HPDE6-E6E7 (cell line): ENCODE results near the gene CTNNA2.

Experiments used
- DNase-seq: peaks from one replicate; pipeline ENCODE4 v3.0.0; 2011; ENCODE audit warnings: missing footprints; ENCODE audit errors: extremely low spot score

CTNNA2 gene

DNA sequence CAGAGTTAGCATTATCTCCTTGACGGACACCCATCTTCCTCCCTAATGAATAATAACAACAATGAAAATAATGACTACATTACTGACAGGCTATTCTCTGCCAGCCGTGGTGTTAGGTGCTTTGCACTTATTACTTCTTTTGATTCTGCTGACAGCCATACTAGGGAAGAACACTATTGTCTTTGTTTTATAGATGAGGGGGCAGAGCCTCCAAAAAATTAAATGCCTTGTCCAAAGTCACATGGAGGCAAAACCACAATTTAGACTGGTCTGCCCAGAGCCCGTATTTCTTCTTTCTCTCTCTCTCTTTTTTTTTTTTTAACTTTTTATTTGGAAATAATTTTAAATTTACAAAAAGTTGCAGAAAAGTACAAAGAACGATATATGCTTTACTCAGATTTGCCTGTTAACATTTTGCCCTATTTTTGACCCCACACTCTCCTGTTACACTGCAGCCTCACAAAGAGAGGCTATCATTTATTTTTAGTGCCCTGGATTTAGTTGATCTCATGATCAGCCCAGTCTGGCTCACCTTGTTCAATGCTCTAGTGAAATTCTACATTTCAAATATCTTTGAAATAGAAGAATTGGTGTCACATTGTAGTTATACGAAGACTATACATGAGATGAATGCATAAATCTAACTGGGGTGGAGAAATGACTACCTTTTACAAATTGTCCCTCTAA lies 422.3 kb downstream of the CTNNA2 start:
- DNase-seq: no peak

DNA sequence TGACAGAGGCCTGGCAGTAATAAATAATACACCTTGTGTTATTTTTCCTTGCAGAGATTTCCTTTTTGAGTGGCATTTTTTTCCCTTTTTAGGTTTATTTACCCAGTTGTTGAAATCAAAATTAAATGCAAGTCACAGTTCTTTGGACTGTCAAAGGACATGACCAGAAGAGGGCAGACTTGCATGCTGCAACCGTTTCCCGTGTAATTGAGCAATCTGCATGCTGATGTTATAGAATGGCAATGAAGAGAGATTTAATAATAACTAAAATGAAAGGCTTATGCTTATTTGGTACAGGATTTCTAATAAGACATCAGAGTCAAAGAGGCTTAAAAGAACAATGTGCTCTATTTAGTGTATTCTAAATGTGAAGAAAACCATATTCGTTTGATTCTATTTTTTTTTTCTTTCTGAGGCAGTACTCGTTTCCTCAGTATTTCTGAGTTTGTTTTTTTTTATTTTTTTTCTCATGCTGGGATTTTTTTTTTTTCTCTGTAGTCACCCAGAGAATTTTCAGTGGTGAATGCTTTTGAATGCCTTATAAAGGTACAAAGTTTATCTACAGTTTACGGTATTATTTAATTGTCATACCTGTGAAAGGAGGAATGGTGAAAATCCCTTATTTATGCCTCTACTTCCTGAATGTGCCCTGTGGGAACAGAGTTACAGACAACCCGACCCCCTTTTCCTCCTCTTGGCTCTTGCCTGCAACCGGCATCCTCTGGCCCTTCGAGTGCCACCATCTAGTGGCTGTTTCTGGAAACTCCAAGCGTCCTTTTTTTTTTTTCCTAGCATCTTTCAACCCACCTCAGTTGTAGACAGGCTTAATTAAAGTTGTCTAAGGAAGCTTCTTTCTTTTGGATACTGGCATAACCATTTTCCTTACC lies 423.2 kb downstream of the CTNNA2 start:
- peak; percentile 10 for DNase-seq

GRCh38 chr2:79936715-79937114 lies 423.9 kb downstream of the CTNNA2 start:
- no peak for DNase-seq

DNA sequence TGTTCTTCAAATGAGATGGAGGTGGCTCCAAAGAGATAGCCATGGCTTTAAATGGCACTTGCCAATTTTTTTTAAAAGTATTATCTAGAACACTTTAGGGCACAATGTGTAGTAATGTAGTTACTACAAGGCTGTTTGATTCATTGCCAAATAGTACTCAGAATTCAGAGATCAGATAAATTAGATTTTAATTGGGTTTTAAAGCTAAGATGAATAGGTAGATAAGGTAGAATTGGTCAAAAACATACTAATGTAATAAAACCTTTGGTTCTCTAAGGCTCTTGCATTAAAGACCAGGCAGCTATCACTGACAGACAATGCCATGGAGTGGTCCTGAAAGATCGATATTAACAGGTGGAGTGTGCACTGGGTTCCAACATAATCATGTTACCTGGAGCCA lies 425.8 kb downstream of the CTNNA2 start:
- DNase-seq: no peak

DNA sequence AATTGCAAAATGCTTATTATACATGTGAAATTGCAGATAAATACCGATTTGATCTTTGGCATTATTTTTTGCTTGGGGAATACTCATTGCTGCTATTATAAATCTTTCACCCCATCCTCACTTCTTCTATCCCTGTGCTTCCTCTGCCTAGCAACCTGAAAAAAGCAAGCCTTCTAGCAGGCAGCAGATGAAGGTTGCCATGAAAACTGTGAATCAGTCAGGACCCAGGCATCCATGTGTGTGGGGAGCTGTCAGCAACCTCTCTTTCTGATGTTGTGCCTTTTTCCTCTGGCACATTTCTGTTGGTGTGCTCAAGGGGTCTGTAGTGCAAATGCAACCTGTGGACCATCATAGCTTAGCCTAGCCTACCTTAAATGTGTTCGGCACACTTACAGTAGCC lies 427.5 kb downstream of the CTNNA2 start:
- DNase-seq: no peak

DNA sequence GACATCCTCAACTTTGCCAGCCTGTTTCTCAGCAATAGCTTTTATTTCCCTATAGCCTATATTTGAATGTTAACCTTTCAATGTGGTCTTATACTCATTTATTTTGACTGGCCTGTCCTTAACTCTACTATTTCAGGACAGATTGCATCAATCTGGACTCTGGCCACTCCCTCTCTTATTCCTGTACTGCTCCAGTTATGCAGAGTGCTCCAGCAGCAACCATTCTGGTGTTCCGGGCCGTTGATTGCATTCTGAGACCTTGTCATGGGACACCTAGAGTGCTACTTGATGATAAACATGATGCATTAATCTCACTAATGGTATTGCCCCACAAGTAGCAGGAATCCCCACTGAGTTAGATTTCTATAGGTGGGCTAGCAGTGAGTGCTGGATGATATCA lies 428.3 kb downstream of the CTNNA2 start:
- no peak for DNase-seq

DNA sequence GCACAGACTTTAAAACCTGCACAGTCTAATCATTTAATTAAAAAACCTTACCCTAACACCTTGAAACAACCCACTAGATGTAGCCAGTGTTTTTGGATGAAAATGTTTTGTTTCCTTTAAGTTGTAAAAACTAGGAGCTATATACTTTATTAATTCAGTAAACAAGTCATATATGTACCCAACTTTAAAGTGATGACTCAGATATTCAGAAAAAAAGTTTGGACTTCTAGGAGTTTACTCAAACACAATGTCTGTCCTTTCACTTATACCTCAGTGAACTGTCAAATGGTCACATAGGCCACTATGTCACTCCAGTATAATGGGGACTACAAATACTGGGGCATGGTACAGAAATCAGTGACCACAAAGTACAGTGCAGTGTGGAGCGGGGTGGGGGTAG lies 431.4 kb downstream of the CTNNA2 start:
- DNase-seq: no peak

DNA sequence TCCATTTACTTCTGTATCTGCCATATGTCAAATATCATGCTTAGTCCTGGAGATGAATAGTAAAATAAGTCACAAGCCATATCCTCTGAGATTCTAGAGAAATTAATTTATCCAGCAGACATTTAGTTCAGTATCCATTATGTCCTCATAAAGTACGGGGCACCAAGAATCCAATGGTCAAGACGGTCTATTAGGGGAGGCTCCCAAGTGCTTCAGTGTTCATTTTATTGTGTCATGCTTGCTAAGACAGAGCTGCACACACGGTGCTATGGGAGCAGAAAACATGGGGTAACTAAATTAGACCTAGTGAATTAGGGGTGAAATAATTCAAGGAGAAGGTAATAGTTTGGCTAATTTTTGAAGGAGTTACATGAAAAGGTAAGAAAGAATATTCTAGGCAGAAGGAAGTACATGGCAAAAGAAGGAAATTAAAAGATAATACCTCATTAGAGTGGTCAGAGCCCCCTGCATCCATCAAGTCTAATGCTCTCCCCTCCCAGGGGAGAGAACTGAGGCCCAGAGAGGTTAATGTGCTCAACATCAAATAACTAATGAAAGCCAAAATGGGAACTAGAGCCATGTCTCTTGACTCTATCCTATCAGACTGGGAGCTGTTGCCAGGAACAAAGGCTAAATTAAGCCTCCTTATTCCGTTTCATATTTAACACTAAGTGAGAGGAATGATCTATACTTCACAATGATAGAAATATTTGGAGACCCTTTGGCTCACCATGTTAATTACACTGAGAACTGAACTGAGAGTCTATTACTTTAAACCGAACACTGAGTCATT lies 433.0 kb downstream of the CTNNA2 start:
- DNase-seq: no peak

GRCh38 chr2:79947751-79948150 lies 434.9 kb downstream of the CTNNA2 start:
- no peak for DNase-seq

GRCh38 chr2:79950526-79950925 lies 437.7 kb downstream of the CTNNA2 start:
- DNase-seq: no peak

DNA sequence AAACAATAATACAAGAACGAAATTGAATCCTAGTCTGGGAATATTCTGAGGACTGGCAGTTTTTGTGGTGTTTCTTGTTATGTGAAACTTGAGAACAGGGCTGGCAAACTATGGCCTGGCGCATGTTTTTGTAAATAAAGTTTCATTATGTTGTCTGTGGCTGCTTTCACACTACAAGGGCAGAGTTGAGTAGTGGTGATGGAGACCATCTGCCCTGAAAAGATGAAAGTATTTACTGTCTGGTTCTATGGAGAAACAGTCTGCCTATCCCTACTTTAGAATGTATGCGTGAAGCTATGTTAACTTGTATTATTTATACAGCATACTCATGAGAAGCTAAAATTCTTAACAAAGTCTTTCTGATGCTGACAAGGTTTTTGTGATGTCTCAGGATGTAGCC lies 439.8 kb downstream of the CTNNA2 start:
- no peak for DNase-seq

GRCh38 chr2:79960035-79960434 lies 447.2 kb downstream of the CTNNA2 start:
- no peak for DNase-seq

- no peak for DNase-seq
These were observed 447.7 kb downstream of the CTNNA2 start for GRCh38 chr2:79960519-79960918.

DNA sequence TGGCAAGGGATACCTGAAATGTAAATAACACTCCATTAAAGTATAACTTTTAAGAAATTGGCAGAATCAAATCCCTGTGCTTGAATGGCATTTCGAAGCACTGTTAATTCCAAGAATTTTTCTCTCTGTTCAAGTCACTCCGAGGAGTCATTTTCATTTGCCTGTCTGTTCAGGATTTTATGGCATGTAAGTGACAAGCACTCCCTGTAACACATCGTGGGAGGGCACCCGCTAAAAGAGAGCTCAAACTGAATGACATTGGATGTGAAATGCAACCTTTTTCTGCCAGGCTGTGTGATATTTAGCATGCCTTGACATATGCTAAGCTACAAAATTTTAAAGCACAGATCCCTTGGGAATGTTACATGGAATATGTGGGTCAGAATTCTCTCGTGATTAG lies 452.1 kb downstream of the CTNNA2 start:
- DNase-seq: no peak

GRCh38 chr2:79966369-79966768 lies 453.5 kb downstream of the CTNNA2 start:
- DNase-seq: no peak

DNA sequence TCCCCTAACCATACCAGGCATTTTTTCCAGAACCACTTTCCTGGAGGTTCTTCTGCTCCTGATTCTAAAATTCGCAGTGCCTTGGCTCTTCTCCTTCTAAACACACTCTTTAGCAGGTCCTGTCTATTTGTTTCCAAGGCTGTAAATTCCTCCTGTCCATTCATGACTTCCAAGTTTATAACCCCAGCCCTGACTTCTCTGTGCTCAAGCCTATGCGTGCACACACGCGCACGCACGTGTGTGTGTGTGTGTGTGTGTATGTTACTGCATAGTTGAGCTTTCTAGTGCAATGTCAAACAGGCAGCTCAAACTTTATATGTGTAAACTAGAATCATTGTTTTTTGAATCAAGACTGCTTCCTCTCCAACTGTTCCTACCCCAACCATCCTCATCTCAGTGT lies 454.0 kb downstream of the CTNNA2 start:
- no peak for DNase-seq

DNA sequence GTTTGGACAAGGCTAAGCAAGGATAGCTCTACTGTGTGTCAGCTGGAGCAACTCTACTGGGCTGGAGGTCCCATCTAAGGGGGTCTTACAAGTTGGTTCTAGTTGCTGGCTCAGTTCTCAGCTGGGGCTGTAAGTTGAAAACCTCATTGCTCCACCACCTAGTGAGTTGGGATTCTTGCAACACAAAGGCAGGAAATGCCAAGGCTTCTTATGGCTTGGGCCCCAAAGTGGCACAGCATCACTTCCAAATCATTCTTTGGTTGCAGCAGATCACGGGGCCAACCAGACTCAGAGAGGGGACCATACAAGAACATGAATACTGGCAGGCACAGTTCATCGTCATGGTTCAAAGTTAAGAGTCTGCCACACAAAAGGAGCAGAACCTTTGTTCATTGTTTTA lies 459.0 kb downstream of the CTNNA2 start:
- no peak for DNase-seq

- DNase-seq: no peak
These were observed 459.8 kb downstream of the CTNNA2 start for GRCh38 chr2:79972661-79973060.

- no peak for DNase-seq
These were observed 463.1 kb downstream of the CTNNA2 start for GRCh38 chr2:79975791-79976565.

- no peak for DNase-seq
These were observed 464.9 kb downstream of the CTNNA2 start for GRCh38 chr2:79977792-79978191.

GRCh38 chr2:79980116-79980515 lies 467.3 kb downstream of the CTNNA2 start:
- DNase-seq: no peak

DNA sequence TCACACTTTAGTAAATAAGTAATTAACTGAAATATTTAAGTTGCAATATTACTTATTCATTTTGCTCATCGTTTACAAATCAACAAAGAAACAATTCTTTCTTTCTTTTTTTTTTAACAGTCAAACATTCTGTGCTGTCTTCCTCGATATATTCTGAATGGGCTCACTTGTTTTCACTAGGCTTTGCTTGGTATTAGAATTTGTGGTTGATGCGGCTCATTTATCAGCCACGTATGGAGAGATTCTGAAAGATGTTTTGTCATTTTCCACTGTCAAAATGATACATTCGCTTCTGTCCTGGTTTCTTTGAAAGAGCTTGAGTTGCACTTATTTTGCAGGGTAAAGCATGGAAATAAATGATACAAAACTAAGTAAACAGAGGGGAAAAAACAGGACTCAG lies 468.0 kb downstream of the CTNNA2 start:
- no peak for DNase-seq
